Testis (tissue), 2 donors: ENCODE measurements around the gene FAM185A.
"Not testable (repeated sequence)": the region's sequence is repeated elsewhere in the genome, so short reads cannot be mapped to it uniquely, and the experiment has no call there.

Experiments used
- POLR2A ChIP-seq: fragments of 450-650 bp; IDR thresholded peaks from one replicate; pipeline ENCODE4 v1.6.1; 2017; ENCODE audit warnings: antibody characterized with exemption, mild to moderate bottlenecking, moderate library complexity
- TF ChIP-seq, protein P1 (sequence below), 3 experiments: fragments of 450-650 bp in 2 of 3; fragments of 200-600 bp in 1 of 3; sonication (generic) in 1 of 3; IDR thresholded peaks; one replicate each; pipeline ENCODE4 v1.5.1; 2016 to 2019; ENCODE audit warnings: antibody characterized with exemption in 3 of 3, mild to moderate bottlenecking in 2 of 3, moderate library complexity in 1 of 3

DNA sequence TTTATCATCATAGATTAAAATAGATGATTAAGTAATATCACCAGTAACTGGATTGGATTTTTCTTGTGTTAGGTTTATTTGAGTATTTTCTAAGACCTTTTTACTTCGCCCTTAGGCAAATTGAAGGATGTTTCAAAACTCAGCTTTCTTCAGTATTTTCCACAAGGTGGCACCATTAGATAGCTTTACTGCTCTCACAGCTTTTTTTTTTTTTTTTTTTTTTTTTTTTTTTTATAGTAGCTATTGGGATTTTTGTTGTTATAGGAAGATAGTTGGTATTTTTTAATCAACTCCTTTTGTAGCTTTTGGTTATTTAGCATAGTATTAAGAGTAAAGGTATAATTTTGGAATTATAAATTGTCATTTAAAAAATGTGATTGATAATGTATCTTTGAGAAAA lies 9.4 kb downstream of the FAM185A start:
- TF ChIP-seq POLR2A: not testable (repeated sequence)
- TF ChIP-seq, protein P1, sequence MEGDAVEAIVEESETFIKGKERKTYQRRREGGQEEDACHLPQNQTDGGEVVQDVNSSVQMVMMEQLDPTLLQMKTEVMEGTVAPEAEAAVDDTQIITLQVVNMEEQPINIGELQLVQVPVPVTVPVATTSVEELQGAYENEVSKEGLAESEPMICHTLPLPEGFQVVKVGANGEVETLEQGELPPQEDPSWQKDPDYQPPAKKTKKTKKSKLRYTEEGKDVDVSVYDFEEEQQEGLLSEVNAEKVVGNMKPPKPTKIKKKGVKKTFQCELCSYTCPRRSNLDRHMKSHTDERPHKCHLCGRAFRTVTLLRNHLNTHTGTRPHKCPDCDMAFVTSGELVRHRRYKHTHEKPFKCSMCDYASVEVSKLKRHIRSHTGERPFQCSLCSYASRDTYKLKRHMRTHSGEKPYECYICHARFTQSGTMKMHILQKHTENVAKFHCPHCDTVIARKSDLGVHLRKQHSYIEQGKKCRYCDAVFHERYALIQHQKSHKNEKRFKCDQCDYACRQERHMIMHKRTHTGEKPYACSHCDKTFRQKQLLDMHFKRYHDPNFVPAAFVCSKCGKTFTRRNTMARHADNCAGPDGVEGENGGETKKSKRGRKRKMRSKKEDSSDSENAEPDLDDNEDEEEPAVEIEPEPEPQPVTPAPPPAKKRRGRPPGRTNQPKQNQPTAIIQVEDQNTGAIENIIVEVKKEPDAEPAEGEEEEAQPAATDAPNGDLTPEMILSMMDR (IDR thresholded peaks at IDR 0.05): not testable (repeated sequence)
